ENCODE measurements around the gene S100A5.
"Not testable (repeated sequence)": the region's sequence is repeated elsewhere in the genome, so short reads cannot be mapped to it uniquely, and the experiment has no call there.

The S100A5 gene, protein sequence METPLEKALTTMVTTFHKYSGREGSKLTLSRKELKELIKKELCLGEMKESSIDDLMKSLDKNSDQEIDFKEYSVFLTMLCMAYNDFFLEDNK

DNA sequence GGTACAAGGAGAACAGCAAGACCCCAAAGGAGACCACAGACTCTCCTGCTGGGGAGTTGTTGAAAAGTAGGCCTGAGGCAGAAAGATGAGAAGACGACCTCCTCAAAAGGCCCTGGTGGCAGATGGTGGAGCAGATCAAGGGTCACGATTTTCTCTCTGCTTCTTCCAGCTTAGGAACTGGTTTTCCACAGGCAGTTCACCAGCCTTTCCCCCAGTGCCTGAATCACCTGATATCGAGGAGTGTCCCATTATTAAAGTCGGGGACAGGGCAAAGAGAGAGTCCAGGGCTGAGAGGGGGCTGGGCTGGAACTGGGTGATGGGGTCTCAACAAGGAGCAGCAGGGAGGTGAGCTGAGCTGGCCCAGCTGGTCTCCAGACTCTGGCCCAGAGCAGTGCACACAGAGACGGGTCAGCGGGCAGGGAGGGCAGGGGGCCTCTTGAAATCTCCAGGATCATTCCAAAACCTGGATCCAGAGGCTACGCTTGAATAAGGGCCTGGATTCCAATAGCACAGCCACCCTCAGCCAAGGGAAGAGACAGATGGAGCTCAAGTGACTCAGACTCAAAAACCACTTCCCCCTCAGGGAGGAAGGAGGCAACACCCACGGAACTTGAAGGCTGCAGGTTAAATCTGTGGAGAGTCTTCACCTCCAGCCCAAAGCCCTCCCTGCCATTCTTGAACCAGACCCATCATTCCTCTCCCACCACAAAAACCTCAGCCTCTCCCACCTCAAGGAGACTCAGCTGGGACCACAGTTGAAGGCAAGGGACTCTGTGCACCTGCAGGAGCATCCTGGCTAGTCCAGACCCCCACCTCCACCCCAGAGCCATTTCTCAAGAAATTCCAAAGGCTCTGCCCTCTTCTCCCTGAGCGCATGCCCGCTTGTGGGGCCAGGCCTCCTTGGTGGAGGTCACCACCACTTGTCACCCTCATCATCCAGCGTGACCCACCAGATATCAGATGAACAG lies at the start of gene S100A5:
S100A5 (minus strand) TSS at position 541 of the 968 bp plus-strand sequence. CDS start 743 bp downstream, outside the sequence.
- peak; percentile 83 for DNase-seq (ENCODE audit: low spot score)

DNA sequence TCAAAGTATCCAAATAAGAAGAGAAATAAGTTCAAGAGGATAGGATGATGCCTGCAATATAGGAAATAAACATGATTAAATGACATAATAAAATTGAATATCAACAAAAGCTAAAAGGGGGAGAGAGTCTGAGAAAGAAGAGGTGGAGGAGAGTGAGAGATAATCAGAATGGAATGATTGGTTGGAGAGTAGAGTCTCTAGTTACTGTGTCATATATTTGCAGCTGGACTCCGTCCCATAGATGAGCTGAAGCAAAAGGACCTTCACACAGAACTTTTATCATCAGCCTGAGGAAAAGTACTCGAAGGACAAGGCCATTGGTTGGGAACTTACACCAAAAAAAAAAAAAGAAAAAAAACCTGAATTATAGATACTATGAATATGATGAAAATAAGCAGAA lies 47.7 kb upstream of the S100A5 start:
- no peak for DNase-seq (ENCODE audit: low spot score)

DNA sequence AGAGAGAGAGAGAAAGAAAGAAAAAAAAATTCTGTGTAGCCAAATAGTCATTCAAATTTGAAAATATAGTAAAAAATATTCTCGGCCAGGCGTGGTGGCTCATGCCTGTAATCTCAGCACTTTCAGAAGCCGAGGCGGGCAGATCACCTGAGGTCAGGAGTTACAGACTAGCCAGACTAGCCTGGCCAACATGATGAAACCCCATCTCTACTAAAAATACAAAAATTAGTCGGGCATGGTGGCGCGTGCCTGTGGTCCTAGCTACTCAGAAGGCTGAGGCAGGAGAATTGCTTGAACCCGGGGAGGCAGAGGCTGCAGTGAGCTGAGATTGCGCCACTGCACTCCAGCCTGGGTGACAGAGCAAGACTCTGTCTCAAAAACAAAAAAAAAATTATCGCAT lies 47.3 kb upstream of the S100A5 start:
- not testable (repeated sequence) for DNase-seq (ENCODE audit: low spot score)

DNA sequence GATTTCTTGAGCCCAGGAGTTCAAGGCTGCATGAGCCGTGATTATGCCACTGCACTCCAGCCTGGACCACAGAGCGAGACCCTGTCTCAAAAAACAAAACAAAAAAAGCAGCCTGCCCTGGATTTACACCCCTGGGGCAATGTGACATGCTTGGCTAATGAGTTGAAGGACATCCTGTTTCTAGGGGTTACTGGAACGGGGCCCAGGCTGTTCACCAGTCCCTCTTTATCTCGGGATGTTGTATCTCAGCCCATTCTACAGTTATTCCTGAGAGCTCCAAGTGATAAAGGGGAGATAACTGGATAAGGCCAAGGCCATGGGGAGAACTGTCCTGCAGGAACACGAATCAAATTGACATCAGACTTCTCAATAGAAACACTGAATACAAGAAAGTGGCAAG lies 46.6 kb upstream of the S100A5 start:
- DNase-seq (ENCODE audit: low spot score), result no peak

DNA sequence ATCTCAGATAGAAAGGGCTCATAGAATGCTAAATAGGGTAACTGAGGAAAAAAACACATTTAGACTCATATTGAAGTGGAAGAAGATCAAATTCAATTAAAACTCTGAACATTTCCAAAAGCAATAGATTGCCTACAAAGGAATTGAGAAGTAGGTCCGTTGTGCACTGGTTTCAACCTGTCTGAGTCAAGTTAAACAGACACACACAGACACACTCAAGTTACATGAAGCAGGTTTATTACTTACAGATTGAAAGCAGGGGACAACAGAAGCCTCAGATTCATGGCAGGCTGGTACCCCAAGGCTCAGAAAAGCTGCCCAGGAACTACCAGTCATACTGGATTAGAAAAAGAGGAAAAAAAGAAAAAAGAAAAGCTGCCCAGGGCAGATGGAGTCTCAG lies 45.6 kb upstream of the S100A5 start:
- no peak for DNase-seq (ENCODE audit: low spot score)

DNA sequence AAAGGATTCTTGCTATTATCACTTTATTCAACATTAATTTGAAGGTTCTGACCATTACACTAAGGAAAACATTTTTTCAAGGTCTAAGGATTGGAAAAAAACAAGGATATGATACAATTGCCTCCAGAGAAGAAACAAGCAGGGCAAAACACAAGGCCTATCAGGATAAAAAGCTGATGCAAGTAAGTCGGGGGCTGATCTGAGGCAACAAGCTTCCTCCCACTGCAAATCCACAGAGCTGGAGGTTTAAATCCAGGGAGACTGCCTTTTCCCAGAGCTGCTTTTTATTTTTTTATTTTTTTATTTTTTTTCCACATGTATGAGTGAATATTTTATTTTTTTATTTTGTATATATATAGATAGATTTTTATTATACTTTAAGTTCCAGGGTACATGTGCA lies 44.3 kb upstream of the S100A5 start:
- no peak for DNase-seq (ENCODE audit: low spot score)

DNA sequence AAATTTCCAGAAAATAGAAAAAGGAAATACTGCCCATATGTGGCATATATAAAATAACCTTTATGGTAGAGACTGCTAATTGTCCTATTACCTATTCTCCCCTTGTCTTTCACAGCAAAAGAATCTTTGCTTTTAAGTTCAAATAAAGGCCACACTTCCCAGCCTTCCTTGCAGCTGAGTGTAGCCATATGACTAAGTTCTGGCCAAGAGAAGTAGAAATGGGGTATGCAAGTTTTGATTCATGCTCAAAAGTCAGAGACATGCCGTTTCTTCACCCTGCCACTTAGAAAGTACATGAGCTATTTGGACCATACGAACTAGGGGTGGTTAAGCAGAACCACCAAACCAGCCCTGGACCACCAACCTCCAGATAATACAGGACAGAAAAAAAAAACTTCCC lies 43.2 kb upstream of the S100A5 start:
- DNase-seq (ENCODE audit: low spot score), result no peak

DNA sequence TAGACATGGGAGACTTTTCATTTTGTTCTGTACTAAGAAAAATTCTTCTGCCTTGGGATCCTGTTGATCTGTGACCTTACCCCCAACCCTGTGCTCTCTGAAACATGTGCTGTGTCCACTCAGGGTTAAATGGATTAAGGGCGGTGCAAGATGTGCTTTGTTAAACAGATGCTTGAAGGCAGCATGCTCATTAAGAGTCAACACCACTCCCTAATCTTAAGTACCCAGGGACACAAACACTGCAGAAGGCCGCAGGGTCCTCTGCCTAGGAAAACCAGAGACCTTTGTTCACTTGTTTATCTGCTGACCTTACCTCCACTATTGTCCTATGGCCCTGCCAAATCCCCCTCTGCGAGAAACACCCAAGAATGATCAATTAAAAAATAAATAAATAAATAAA lies 42.8 kb upstream of the S100A5 start:
- DNase-seq (ENCODE audit: low spot score), result not testable (repeated sequence)

DNA sequence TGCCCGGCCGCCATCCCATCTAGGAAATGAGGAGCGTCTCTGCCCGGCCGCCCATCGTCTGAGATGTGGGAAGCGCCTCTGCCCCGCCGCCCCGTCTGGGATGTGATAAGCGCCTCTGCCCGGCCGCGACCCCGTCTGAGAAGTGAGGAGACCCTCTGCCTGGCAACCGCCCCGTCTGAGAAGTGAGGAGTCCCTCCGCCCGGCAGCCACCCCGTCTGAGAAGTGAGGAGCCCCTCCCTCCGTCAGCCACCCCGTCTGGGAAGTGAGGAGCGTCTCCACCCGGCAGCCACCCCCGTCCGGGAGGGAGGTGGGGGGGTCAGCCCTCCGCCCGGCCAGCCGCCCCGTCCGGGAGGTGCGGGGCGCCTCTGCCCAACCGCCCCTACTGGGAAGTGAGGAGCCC lies 42.1 kb upstream of the S100A5 start:
- DNase-seq (ENCODE audit: low spot score), result not testable (repeated sequence)

DNA sequence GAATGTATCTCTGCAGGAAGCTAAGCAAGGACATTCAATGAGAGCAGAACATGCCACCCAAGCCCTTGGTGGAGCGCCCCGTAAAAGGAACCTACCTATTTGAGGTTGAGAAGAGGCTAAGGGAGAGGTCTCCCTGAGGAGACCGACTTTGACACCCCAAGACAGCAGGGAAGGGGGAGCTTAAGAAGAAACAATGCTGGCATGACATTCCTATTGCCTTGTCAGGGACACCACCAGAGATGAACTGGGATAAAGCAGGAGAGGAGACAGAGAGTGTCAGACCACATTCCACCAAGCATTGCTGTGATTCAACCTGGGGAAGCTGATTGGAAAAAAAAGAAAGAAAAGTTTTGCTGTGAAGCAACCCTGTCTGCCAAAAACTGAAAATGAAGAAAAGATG lies 38.2 kb upstream of the S100A5 start:
- no peak for DNase-seq (ENCODE audit: low spot score)

DNA sequence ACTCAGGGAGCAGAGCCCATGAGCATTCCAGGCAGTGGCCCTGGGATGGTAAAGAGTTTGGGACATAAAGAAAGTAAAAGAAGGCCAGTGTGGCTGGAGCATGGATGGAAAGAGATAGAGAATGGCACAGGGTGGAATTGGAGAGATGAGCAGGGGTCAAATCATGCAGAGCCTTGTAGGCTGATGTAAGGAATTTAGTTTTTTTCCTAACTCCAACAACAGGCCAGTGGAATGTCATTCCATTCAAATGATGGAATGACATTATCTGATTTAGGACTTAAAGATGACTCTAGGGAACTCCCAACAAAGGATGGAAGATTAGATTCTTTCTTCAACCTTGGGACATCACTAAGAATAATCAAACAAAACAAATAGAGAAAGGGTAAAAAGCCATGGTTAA lies 37.8 kb upstream of the S100A5 start:
- no peak for DNase-seq (ENCODE audit: low spot score)

DNA sequence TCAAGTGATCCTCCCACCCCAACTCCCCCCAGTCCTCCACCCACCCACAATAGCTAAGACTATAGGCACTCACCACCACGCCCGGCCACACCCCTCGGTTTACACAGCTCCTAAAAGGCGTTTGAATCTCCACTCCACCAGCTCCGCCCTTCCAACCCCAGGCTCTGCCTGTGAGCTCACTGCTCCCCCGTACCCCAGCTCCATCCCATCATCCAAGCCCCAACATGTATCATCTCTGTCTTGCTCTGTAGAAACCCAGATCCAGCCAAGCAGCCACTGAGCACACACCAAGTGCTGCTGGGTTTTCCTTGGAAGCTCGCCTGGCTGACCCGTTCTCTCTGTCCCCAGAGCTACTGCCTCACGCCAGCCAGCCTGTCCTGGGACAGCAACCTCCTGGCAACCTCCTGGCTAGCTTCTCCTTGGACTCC lies 36.9 kb upstream of the S100A5 start:
- no peak for DNase-seq (ENCODE audit: low spot score)

DNA sequence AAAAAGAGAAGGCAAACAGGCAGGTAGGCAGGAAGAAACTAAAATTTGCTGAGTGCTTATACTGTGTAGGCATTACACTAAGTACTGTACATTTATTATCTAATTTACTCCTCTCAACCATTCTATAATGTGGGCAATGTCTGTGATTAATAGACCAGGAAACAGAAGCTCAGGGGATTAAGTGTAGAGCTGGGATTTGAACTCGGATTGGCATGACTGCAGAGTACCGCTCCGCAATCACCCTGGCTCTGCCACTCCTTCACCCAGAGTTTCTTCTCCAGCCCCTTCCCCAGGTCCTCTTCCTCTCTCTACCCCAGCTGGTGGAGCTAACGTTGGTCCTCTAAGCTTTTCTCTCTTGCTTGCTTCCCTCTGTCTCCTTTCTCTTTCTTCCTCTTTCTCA lies 36.4 kb upstream of the S100A5 start:
- no peak for DNase-seq (ENCODE audit: low spot score)

DNA sequence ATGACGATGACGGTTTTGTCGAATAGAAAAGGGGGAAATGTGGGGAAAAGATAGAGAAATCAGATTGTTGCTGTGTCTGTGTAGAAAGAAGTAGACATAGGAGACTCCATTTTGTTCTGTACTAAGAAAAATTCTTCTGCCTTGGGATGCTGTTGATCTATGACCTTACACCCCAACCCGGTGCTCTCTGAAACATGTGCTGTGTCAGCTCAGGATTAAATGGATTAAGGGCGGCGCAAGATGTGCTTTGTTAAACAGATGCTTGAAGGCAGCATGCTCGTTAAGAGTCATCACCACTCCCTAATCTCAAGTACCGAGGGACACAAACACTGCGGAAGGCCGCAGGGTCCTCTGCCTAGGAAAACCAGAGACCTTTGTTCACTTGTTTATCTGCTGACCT lies 34.8 kb upstream of the S100A5 start:
- DNase-seq (ENCODE audit: low spot score), result not testable (repeated sequence)

DNA sequence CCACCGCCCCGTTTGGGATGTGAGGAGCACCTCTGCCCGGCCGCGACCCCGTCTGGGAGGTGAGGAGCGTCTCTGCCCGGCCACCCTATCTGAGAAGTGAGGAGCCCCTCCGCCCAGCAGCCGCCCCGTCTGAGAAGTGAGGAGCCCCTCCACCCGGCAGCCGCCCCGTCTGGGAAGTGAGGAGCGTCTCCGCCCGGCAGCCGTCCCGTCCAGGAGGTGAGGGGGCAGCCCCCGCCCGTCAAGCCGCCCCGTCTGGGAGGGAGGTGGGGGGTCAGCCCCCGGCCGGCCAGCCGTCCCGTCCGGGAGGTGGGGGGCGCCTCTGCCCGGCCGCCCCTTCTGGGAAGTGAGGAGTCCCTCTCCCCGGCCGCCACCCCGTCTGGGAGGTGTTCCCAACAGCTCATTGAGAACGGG lies 34.4 kb upstream of the S100A5 start:
- DNase-seq (ENCODE audit: low spot score), result not testable (repeated sequence)

DNA sequence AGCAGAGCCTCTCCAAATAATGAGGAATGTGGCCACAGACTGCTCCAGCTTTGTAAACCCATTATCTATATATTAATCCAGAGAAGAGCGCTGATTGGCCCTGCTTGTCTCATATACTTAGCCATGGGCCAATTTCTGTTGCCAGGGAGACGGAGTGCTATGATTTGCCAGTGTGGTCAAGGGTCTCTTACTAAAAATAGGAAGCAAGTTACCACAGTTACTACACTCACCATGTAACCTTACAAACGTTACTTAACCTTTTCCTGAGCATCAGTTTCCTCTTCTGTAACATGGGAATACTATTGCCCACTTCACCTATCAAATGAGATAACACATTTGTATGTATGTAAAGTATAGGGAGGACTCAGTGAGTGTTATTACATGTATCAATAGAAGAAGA lies 32.6 kb upstream of the S100A5 start:
- DNase-seq (ENCODE audit: low spot score), result no peak

DNA sequence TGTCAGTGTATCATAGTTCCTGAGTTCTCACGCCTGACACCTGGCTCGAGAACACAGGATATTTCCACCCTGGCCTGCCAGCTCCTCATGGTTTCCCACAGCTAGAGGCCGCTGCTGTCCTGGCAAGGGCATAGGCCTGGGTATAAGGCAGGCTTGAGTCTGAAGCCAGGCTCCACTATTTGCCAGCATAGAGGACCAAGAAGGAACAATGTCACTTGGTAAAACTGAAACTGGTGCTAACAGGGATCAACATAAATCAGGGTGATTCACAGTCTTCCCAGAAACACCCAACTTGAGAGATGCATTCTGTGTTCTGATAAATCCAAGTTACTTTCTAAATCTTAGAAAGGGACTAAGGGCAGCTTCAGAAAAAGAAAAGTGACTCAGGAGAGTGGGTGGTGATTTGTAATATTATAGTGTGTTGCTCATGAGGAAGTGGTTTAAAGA lies 31.9 kb upstream of the S100A5 start:
- peak; percentile 54 for DNase-seq (ENCODE audit: low spot score)

DNA sequence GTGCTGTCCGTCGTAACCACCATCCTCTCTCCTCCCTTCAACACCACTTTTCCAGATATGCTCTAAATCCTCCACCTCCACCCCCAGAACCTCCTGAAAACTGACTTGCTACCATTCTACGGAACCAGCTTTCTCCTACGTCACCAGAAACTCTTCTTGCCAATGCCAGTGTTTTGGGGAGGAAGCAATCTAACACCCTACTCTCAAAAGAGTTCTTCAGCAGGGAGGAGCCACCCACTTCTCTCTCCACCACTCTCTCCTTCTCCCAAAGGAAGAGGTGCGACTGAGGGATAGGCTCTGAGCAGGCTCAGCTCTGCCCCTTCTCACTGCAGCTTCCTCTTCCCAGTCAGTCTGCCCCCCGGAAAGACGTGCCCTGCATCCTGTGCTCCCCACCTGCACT lies 31.0 kb upstream of the S100A5 start:
- DNase-seq (ENCODE audit: low spot score), result no peak

DNA sequence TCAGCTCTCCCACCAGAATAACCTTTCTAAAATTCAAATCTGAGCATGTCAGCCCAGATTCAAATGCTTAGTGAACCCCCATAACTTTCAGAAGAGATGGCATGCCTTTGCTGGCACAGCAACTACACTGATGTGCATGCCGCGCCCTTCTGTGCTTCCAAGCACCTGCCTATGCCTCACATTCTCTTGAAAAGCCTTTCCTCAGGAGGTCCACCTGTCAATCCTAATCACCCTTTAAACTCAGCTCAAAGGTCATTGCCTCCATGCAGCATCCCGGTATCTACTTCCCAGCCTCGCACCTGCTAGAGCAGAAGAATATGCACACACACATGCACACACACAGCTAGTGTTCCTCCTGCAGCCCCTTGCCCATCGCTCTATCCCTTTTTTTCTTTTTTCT lies 30.1 kb upstream of the S100A5 start:
- DNase-seq (ENCODE audit: low spot score), result no peak

DNA sequence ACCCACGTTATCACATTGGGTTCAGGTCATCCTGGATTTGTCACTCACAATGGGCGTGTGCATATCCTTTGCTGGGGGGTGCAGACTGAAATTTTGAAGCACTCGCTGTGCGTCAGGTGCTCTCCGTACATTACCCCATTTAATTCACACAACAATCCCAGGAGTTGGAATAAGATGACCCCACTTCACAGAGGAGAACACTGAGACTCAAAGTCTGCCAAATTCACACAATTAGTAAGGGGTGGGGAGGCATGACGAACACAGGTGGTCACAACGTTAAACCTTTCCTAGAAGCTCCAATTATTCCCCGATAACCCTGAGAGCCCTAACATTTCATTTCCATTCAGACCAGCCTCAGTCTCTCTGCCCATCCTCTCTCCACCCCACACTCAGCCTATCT lies 28.7 kb upstream of the S100A5 start:
- no peak for DNase-seq (ENCODE audit: low spot score)

DNA sequence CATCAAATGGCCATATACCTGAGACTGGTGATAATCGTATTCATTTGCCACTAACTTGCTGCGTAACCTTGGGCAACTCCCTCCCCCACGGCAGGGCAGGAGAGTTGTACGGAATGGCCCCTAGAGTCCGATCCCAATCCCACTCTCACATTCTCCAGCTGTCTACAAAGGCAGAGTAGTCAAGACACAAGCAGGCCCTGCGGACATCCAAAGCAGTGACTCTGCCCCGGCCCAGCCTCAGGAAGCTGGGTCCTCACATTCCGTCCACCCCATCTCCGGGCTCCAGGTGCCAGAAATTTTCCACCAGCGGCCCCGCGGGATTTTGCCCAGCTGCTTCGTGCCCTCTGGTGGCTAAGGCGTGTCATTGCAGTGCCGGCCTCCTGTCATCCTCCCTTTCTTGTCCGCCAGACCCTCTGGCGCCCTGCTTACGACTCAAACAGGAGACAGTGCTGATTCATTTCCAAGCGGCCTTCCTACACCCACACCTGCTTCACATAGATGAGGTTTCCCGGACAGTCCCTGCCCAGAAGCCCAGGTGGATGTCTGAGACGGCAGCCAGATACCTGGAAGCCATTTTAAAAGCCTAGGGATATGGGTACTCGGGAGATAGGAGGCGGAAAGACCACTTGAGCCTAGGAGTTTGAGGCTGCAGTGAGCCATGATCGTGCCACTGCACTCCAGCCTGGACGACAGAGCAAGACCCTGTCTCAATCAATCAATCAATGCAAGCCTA lies 27.8 kb upstream of the S100A5 start:
- DNase-seq (ENCODE audit: low spot score), result peak; percentile 86

DNA sequence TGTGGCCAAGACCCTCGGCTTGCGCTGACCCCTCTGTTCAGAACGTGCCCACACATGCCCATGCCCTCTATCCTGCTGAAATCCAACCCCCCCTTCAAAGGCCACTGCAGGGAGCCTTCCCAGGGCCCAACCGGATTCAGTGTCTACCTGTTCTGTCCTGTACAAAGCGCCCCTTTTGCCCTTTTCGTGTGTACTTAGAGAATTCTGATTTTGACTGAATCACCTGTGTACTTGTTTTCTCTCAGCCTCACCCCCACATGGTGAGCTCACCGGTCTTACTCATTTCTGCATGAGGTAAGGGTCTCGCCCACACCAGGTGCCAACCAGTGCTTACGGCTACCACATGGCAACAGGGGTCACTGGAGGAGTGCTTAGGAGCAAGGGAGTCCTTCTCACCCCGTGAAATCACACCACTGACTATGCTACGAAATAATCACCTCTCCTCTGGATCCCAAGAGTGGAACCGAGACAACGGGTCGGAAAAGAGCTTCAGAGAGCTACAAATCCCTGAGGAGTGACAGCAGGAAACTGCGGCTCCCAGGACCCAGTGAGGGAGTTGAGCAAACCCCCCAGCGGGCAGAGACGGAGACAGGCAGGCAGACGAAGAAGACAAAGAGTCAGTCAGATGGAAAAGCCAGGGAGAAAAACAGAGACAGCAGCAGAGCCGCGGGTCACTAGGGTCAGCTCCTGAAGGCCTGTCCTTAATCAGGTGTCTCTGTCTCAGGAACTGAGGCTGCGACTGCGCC lies 27.1 kb upstream of the S100A5 start:
- peak; percentile 18 for DNase-seq (ENCODE audit: low spot score)
